GM21381 (cell line): ENCODE data around the gene MBD5.

Experiments used
- ATAC-seq: cut with Tn5 transposase; IDR thresholded peaks from one replicate; pipeline ENCODE4 v1.9.1; 2021; ENCODE audit warnings: mild to moderate bottlenecking, moderate library complexity; ENCODE audit not compliant: unreplicated experiment

MBD5 gene

DNA sequence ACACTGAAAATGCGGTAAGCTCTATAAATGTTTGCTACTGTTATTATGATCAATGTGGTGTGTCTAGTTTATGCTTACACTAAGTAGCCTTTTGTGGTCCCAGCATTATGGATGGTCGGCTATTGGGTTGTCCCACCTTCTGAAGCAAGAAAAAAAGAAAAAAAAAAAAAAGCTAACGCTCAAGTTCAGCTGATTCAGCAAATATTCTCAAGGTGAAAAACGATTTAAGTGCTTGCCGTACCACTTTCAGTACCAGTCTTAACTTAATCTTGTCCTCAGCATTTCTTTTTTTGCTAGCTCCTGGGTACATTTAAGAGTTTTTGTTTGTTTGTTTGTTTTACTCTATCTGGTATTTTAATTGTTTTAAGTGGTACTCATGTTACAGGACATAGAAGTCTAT, 87.5 kb downstream of the MBD5 start:
- no peak for ATAC-seq

DNA sequence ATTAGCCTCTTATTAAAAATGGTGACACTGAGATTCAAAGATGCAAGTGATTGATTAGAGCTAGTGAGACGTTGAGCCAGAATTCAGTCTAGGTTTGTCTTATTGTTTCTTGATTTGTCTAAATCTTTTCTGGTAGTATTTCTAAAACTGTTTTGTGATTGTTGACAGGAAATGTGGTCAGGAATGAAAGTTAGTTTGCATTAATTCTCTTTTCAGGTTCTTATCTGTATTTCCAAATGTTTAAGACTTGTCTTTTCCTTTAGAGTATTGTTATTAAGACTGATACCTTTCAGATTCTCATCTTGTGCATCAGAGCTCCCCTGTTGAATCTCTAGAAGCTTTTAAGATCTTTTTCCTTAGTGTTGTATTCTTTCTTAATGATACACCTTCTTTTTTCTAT, 89.3 kb downstream of the MBD5 start:
- no peak for ATAC-seq

DNA sequence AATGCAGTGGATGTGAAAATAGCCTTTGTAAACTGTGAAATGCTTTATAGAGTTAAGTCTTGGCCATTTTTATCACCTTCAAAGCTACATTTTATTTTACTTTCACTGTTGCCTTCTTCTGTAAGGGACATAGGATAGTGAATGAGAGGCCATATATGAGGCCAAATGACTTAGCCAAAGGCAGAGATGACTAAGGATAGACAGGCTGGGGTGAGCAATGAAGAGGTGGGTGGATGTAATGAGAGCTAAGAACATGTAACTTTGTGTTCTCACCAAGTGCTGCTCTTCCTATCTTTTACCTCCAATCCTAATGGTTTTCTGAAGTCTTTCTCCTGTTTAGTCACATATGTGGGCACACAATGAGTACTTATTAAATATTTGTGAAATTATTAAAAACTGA, 101.9 kb downstream of the MBD5 start:
- ATAC-seq: no peak

DNA sequence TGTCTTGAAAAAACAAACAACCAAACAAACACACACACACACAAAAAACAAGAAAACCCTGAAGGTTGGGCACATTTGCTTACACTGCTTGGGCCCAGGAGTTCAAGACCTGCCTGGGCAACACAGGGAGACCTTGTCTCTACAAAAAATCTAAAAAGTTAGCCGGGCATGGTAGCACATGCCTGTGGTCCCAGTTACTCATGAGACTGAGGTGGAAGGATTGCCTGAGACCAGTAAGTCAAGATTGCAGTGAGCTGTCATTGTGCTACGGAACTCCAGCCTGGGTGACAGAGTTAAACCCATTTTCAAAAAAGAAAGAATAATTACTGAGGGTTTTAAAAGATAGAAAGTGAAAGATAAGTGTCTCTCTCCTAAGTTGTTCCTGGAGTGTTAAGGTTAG, 103.4 kb downstream of the MBD5 start:
- ATAC-seq: no peak

DNA sequence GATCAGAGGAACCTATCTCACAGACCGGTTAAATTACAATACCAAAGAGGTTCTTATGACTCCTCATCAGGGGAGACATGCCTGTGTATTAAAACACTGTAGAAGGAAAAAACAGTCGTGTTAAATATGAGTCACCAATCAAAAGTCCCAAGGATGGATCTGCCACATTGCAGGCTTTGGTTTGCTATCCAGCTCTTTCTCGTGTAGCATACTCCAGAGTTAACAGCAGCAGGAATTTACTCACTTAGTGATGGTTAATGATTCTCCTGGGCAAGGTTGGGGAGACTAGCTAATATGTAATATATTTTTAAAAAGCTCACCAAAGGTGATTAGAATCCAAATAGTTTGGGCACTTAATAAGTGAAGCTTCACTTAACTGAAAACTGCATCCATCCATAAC, 109.7 kb downstream of the MBD5 start:
- ATAC-seq: no peak

DNA sequence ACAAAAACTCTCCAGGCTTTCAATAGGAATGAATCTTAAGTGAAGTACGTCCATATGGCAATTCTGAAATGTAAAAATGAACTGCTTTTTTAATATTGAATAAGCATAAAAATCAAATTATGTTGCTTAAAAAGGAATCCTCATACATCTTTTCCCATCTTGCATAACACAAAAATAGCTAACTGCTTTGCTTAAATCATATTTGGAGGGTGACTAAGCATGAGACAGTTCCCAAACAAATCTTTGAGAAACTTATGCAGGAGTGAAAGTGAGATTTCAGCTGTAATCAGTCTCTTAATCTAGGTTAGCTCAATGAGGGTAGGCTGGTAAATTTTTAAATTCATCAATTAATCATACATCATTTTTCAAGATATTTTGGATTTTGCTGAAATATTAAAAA, 111.5 kb downstream of the MBD5 start:
- ATAC-seq: no peak

DNA sequence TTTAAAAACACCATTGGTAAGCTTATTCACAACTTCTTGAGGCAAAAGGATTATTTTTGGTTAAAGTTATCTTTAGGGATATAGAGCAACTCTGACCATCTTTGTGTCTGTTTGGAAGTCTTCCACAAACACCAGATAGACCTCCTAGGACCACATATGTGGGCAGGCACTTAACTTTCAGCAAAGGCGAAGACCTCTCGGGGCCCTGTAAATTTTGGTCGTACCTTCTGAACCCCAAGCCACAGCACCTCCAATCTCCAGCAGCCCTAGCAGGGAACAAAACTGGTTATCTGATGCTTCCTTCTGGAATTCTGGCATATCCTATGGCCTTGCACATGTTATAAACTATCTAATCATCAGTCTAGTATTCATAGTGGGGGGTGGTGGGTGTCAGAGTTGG, 114.8 kb downstream of the MBD5 start:
- no peak for ATAC-seq

DNA sequence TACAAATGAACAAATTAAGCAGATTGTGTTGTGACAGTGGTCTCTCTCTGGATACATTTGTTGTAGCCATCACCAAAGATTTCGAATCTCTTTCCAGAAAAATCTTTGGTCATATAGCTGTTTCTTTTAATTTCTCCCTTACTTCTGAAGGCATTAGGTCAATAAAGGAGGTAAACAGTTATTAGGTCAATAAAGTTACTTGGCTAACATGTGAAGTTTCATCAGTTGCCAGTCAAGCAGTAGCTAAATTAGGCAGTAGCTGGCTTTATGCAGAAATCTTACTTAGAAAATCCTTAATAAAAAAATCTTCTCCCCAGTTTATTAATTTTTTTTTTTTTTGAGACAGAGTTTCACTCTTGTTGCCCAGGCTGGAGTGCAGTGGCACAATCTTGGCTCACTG, 115.5 kb downstream of the MBD5 start:
- no peak for ATAC-seq

DNA sequence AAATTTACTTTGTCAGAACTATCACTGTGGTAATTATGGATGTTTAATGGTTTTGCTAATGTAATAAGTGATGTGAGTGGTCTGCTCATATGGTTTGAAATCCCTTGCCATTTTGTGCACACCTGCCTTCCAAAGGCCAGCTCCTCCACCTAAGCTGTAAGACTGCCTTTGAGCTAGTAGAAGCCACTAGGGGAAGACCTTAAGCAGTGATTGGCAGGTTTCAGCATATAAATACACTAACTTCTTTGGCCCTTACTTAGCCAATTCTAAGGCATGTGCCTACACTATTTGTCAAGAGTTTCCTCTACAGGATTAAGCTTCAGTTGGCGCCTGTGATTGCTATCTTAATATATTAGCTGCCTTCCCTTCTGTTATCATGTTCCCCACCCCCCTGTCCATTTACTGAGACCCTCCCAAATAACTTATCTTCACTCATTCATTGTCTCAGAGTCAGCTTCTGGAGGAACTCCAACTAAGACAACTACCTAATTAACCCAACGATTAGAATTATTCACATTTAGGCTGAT, 141.1 kb downstream of the MBD5 start:
- ATAC-seq: no peak

DNA sequence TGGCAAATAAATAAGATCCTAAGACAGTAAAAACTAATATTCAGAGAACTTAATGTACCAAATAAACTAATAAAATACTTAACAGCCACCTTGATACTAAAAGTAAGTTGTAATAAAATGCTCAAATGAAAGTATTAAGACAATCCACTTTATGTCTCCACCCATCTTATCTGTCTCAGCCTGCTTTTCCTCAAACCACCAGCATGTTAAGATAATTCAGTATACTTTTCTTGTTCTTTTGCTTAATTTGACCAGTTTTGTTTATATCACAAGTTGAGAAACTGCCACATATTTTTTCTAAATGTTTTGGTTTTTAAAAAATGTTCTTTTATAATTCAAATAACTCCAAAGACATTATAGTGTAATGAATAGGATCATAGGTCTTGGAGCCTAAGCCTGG, 142.0 kb downstream of the MBD5 start:
- no peak for ATAC-seq

DNA sequence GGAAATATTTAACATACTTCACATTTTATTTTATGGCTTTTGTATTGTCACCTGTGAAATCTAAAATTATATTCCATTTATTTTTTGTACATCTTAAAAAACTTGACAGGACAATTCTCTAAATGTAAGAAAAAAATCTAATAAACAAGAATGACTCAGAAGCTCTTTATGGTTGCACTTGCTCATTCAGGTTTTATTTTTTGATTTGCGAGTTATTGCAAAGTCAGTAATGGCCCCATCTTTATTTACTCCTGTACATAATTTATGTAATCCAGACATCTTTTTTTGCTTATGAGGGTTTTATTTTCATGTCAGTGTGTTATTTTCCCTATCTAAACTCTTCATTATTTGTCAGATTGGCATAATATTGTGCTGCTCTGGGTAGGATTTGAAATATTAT, 145.1 kb downstream of the MBD5 start:
- no peak for ATAC-seq

DNA sequence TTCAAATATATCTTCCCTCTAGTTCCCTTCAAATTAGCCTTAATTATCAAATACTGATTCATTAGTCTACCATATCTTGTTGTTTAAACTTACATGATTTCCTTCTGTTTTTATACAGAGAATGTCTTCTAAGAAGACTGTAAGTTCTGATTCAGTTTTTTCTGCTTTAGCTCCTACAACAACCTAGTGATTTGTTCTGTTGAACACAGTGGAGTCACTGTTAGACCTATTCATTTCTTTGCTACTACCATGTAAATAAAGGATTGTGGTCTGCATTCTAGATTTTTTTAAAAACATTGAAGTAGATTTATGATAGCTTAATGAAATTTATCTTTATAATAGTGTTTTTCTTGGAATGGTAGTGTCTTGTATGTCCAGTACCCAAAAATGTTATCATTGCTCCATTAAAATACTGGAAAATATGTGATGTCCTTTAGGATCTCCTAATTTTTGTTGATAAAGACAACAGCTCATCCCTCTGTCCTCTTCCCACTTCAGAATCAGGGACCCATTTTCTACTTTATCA, 146.4 kb downstream of the MBD5 start:
- no peak for ATAC-seq

DNA sequence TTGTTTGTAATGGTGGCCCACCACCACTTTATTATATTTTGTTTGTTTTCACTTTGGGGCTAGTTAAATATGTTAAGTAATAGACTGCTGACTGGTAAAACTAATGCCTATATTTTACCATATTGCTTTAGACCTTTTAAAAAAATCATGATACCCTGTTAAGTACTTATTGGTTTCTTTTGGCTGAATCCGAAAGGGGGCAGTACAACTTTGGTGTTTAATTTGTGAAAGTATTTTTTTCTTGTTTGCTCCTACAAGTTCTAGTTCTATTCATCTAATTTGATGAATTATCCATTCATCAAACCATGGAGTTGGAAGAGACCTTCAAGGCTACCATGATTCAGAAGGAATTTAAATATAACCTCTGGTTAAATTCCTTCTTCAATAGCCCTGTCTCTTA, 147.0 kb downstream of the MBD5 start:
- ATAC-seq: no peak

DNA sequence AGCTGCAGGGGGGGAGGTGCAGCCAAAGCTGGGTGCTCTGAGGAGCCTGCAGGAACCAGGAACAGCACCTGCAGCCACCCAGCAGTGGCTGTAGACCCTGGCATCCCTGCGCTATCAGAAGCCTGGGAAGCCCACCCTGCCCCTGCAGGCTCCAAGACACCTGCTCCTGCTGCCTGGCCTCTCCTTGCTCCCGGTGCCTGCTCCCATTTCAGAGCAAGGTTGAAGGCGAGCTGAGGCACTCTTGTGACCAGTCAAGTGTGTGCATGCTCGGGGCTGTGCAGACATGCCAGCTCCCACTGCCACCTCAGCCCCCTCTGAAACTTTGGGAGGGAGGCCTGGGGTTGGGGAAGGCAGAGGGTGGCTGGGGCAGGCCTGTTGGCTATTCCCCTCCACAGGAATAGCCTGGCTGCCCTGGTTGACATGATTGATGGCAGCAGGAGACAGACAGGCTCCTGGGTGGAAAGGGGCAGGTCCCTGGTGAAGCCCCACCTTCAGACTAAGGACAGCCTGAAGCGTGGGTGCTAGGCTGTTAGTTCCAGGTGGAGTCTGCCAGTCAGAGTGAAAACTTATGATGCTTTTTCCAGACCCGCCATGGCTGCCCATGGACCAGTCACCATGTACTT, 151.4 kb downstream of the MBD5 start:
- ATAC-seq: no peak

DNA sequence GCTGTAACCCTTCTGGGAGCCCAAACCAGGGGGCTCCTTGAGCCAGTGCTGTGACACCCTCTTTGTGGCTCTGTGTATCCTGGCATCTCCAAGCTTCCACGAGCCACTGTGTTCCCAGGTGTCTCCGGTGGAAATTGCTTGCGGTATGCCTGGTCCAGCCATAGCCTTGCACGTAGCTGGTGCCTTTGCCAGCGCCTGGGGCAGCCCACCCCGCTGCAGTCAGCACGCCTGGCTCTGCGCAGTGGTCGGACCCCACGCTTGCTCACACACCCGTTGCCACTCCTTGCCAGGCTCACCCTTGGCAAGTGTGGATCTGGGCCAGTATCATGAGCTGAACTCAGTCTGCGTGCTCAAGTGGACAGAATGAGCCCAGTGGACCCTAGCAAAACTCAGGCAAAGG, 152.3 kb downstream of the MBD5 start:
- ATAC-seq: no peak

DNA sequence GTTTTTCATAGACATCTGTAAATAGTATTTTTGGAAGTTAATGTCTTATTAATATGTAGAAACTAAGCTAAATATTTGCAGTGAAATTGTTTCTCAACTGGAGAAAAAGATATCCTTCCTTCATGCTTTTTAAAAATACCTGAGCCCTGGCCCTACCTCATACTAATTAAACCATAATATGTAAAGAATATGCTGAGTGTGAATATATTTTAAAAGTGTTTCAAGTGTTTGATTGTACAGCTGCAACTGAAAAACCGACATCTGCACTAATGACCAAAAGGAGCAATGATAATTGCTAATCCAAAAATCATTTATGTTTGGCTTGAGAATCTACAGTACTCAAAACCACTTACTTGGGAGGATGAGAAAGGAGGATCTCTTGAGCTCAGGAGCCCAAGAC, 156.7 kb downstream of the MBD5 start:
- ATAC-seq: no peak

DNA sequence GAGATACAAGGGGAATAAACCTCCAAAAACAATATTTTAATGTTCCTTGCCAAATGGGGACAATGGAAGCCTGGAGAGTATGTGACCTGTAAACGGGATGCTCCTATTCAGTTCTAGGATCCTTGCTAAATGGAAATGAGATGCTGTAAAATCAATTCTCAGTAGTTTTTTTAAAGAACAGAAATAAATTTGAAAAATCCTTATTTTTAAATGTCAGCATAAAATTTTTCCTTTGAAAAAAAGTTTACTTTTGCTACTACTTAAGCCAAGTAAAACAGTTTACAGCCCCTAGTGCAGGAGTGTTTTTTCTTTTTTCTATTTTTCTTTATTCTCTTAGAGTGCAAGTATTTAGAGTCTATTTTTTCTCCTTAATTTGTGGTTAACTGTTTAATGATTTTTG, 158.8 kb downstream of the MBD5 start:
- no peak for ATAC-seq

DNA sequence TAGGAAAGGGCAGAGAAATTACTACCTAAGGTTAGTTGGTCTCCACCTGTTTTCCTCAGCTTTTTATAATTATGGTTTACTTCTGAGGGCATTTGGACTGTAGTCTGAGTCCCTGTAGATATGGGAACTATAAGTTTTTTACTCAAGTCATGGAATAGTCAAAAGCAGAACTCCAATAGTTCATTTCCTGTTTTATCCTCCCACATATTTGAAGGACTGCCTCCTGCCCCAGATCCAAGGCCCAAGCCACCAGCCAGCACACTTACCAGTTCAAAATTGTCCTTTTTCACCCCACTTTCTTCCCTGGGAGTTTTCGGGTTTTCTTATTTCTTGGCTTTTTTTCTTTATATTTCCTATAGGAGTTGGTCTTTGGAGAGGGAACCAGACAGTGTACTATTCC, 164.1 kb downstream of the MBD5 start:
- ATAC-seq: no peak

DNA sequence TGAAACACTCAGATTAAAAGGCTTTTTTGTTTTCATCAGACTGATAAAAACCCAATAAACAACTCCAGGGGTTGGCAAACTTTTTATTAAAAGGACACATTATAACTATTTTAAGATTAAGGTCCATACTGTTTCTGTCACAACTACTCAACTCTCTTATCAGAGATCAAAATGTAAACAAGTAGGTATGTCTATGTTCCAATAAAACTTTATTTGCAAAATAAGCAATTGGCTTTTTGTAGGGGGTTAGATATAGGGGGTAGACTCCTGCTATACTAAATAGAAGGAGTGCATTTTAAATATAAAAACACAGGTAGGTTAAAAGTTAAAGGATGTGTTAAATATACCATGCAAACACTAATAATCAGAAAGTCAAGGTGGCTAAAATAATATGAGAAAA, 174.0 kb downstream of the MBD5 start:
- no peak for ATAC-seq

DNA sequence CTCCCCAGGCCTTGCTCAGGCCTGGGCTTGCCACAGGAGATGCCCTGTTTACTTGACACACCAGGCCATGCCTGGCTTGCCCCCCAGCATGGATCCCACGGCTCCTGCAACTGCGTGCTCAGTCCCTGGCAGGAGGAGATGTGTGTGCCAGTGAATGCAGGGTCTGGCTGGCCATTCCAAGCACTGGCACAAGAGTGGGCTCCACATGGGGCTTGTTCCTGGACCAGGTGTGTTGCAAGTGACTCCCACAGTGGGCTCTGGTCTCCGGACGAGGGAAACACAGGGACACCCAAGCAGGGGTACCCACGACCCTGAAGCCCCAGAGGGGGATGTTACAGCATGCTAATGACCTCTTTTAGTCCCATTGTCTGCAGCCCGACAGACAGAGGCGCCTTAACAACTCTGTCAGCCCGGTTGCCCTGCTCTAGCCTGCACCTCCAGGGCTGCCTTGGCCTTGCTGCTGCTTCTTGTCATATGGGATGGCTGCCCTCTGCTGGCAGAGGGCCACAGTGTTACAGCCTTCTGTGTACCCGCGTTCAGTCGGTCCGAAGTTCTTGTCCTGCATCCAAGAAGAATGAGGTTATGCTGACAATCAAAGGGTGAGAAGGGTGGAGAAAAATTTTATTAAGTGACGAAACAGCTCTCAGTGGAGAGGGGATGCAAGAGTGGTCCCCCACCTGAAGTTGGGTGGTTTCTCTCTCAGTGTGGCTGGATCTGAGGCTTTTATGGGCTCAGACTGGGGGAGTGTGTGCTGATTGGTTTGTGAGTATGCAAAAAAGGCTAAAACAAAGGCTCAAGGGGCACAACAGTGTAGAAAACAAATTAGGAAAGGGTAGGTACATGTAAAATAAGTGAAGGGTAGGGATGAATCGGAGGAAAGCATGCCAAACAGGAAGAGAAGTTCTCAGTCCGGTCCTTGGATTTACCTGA, 180.4 kb downstream of the MBD5 start:
- ATAC-seq: no peak

DNA sequence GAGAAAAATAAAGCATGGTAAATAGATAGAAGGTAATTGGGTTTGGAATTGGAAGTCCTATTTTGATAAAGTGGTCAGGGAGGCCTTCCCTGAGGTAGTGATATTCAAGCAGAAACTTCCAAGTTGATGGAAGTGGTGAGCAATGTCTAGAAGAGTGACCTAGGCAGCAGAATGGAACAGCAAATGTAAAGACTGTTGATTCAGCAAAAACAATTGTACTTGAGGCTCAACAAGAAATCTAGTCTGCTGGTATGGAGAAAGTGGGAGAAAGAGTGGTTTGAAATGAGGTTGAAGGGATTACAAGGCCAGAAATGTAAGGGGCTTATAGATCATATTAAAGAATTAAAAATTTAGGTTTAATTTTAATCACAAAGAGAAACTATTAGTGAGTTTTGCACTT, 181.3 kb downstream of the MBD5 start:
- ATAC-seq: no peak

DNA sequence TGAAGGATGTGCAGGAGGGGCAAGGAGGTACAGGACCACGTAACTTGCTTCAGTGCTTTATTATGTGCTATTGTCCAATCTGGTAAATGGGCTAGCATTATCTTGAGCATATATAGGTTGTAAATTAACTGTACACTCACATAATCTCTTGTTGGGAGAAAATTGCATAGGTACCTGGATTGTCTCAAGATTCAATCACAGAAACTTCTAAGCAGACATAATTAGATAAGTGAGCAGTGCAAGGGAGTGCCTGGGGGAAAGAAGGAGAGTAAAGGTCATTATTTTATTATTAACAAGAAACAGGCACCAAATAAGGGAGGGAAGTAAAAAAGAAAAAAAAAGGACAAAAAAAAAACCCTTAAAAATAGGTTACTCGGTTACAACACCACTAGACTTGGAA, 186.2 kb downstream of the MBD5 start:
- no peak for ATAC-seq
